Measurements from ENCODE around the gene MEGF11. TPM values are rescaled to one million over a fixed set of nuclear protein-coding genes. Genes with fewer than 3 reads are reported as not detected.

MEGF11 gene
- total RNA-seq, 1 donor from 2014 or later: not detected

DNA sequence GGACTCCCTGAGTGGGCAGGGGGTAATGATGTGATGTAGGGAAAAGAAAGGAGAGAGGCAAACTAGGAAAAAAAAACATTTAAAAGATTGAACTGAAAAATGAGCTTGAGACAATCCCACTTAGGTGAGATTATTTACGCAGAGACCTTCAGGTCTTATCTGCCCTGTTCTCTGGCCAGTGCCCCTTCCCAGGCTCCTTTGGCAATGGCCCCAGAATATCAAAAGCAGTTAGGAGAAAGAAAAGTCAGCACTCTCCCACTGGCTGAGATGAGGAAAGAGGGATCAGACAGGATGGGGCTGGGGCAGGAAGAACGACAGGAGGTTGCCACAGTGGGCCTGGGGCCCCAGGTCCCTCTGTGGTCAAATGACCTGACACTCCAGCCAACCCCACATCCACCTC is 105.4 kb downstream of the MEGF11 start:
- peaks cover 12% of the 10 kb centered on the region for H3K27me3 Mint-ChIP-seq
- ATAC-seq (ENCODE audit: low read depth) (no peak), DNase-seq (no peak)
- no peaks in the 10 kb centered on the region for H3K36me3 Mint-ChIP-seq (ENCODE audit: low read depth)
- intact Hi-C loops (cut with micrococcal nuclease): no loop called here
- no peaks in the 10 kb centered on the region for H3K4me1 Mint-ChIP-seq
- H3K4me3 Mint-ChIP-seq: no peak overlapping the region
- no peak overlapping the region for H3K27ac Mint-ChIP-seq
- no peaks in the 10 kb centered on the region for H3K9me3 Mint-ChIP-seq
- TF ChIP-seq, protein P1, sequence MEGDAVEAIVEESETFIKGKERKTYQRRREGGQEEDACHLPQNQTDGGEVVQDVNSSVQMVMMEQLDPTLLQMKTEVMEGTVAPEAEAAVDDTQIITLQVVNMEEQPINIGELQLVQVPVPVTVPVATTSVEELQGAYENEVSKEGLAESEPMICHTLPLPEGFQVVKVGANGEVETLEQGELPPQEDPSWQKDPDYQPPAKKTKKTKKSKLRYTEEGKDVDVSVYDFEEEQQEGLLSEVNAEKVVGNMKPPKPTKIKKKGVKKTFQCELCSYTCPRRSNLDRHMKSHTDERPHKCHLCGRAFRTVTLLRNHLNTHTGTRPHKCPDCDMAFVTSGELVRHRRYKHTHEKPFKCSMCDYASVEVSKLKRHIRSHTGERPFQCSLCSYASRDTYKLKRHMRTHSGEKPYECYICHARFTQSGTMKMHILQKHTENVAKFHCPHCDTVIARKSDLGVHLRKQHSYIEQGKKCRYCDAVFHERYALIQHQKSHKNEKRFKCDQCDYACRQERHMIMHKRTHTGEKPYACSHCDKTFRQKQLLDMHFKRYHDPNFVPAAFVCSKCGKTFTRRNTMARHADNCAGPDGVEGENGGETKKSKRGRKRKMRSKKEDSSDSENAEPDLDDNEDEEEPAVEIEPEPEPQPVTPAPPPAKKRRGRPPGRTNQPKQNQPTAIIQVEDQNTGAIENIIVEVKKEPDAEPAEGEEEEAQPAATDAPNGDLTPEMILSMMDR (IDR thresholded peaks at IDR 0.05): no peak
- POLR2A ChIA-PET: no interaction called here
- CTCF ChIA-PET: no interaction called here

DNA sequence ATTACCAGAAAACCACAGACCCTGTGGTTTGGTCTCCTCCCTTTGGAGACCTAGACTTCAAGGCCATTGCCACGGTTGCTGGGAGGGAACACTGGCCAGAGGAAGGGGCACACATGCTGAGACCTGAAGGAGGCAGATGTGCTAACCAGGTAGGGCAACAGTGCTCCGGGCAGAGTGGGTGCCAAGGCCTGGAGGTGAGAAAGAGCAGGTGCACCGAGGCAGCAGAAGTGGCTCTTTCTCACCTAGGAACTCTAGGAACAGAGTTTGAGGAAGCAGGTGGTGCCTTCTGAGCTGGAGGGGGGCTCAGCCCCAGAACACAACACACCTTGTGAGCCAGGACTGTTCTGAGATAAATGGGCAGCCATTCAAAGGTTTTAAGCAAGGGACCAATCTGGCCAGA is 106.1 kb downstream of the MEGF11 start:
- H3K4me1 Mint-ChIP-seq: no peaks in the 10 kb centered on the region
- H3K27me3 Mint-ChIP-seq: peaks cover 8% of the 10 kb centered on the region
- DNase-seq (no peak), ATAC-seq (ENCODE audit: low read depth) (no peak)
- no peaks in the 10 kb centered on the region for H3K9me3 Mint-ChIP-seq
- CTCF ChIA-PET: no interaction called here
- TF ChIP-seq, protein P1 (IDR thresholded peaks at IDR 0.05): no peak
- H3K4me3 Mint-ChIP-seq: no peak overlapping the region
- H3K27ac Mint-ChIP-seq: no peak overlapping the region
- POLR2A ChIA-PET: no interaction called here
- no peaks in the 10 kb centered on the region for H3K36me3 Mint-ChIP-seq (ENCODE audit: low read depth)
- intact Hi-C loops (cut with micrococcal nuclease): no loop called here

DNA sequence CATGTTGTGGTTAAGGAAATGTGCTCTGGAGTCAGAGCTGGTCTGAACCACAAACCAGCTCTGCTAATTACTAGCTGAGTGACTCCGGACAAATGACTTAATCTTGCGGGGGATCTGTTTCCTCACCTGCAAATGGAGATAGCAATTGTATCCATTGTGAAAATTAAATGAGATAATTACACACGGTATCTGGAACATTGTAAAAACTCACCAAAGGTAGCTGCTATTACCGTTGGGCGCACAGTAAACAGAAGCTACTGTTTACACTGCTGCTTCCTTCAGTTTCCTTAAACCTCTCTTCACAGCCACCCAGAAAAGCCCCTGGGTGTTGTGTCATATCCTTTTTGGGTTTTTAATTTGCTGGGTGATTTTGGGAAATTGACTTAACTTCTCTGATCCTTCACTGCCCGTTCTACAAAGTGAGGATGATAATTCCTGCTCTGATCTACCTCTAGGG is 107.8 kb downstream of the MEGF11 start:
- ATAC-seq (ENCODE audit: low read depth) (no peak), DNase-seq (no peak)
- Mint-ChIP-seq H3K36me3 (ENCODE audit: low read depth) (no peaks in the 10 kb centered on the region), H3K4me3 (no peak overlapping the region), H3K4me1 (no peaks in the 10 kb centered on the region), H3K9me3 (no peaks in the 10 kb centered on the region), H3K27ac (no peak overlapping the region), H3K27me3 (peaks cover 3% of the 10 kb centered on the region)
- TF ChIP-seq, protein P1 (IDR thresholded peaks at IDR 0.05): no peak
- ChIA-PET POLR2A (interaction anchor here (0.6 kb wide), 1 partner anchor 552 kb away, joined by 4 read pairs; no protein-coding TSS in a partner anchor), CTCF (no interaction called here)
- intact Hi-C loops (cut with micrococcal nuclease): no loop called here

DNA sequence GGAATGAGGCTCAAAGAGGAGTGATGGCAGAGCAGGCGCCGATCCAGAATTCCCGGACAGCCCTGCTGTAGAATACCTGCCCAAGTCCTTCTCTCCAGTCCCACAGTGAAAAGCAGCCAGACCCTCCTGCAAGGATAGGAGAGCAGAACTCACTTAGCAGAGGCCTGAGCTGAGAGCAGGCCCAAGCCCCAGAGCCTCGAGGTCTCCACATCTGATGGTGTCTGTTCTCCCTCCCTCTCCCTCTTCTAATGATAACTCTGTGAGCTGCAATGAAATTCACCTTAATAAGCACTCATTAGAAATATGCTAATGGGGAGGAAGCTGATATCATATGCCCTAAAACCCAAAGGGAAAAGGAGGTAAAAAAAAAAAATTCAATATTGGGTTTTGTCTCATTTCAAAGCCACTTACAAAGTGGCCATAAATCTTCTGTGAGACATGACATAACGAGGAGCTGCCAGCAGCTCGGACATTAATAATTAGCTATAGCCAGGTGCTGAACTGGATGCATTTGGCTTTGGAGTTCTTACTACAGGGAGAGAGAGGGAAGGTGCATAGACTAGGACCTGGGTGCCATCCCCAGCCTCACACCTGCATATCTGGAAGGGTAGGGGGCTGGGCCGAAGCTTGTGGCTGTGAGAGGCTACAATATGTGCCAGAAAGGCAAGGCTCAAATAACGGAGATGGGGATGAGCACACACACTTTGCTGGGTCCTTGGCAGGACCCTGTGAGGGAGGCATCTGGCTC is 108.4 kb downstream of the MEGF11 start:
- Mint-ChIP-seq H3K9me3 (no peaks in the 10 kb centered on the region), H3K27ac (no peak overlapping the region), H3K4me3 (no peak overlapping the region), H3K27me3 (peaks cover 3% of the 10 kb centered on the region), H3K4me1 (no peaks in the 10 kb centered on the region), H3K36me3 (ENCODE audit: low read depth) (no peaks in the 10 kb centered on the region)
- TF ChIP-seq, protein P1 (IDR thresholded peaks at IDR 0.05): no peak
- DNase-seq: no peak
- no peak for ATAC-seq (ENCODE audit: low read depth)
- intact Hi-C loops (cut with micrococcal nuclease): no loop called here
- CTCF ChIA-PET: no interaction called here
- POLR2A ChIA-PET: no interaction called here

DNA sequence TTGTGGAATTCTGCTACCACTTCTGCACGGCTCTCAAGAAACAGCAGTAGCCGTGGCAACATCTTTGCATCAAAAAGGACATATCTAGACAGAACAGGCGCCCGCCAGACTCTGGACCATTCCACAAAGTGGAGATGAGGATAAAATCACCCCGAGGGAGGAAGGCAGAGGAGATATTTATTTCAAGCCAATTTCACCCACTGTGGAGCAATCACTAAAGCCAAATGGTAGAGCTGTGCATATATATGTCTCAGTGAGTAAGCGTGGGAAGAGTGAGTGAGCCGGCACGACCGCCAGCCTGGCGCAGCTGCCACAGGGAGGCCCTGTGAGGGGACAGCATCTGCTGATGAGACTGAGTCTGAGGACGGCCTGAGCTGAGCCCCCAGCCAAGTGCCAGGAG is 111.3 kb downstream of the MEGF11 start:
- H3K4me1 Mint-ChIP-seq: no peaks in the 10 kb centered on the region
- POLR2A ChIA-PET: no interaction called here
- DNase-seq: no peak
- CTCF ChIA-PET: no interaction called here
- no peaks in the 10 kb centered on the region for H3K36me3 Mint-ChIP-seq (ENCODE audit: low read depth)
- no peaks in the 10 kb centered on the region for H3K9me3 Mint-ChIP-seq
- peaks cover 1% of the 10 kb centered on the region for H3K27me3 Mint-ChIP-seq
- no peak overlapping the region for H3K27ac Mint-ChIP-seq
- TF ChIP-seq, protein P1 (IDR thresholded peaks at IDR 0.05): no peak
- intact Hi-C loops (cut with micrococcal nuclease): no loop called here
- no peak overlapping the region for H3K4me3 Mint-ChIP-seq
- ATAC-seq (ENCODE audit: low read depth): no peak
